Stimulated activated memory B cell treated with anti-CD40 and anti-IgM and Interleukin-4, amounts not matched to agents 10 μg/mL and 1 μg/mL and 100 μg/mL, for 72 hours (primary cell): Measurements from ENCODE around the gene KCNK2.

Experiments used
- ATAC-seq: fragments of 150-1000 bp; cut with Tn5 transposase; 2 replicates; pipeline ENCODE4 v1.10.0; 2021
- H3K27ac Mint-ChIP-seq: one replicate; pipeline ENCODE4 v1.8.0; 2022; ENCODE audit warnings: mild to moderate bottlenecking, mixed read lengths
- H3K27me3 Mint-ChIP-seq: one replicate; pipeline ENCODE4 v1.8.0; 2022; ENCODE audit warnings: mixed read lengths
- H3K36me3 Mint-ChIP-seq: one replicate; pipeline ENCODE4 v1.8.0; 2022; ENCODE audit warnings: mixed read lengths
- H3K4me1 Mint-ChIP-seq: one replicate; pipeline ENCODE4 v1.8.0; 2022; ENCODE audit warnings: mixed read lengths
- H3K4me3 Mint-ChIP-seq: one replicate; pipeline ENCODE4 v1.8.0; 2022; ENCODE audit warnings: mild to moderate bottlenecking, moderate library complexity, mixed read lengths
- H3K9me3 Mint-ChIP-seq: one replicate; pipeline ENCODE4 v1.8.0; 2022; ENCODE audit warnings: mixed read lengths

KCNK2 gene

DNA sequence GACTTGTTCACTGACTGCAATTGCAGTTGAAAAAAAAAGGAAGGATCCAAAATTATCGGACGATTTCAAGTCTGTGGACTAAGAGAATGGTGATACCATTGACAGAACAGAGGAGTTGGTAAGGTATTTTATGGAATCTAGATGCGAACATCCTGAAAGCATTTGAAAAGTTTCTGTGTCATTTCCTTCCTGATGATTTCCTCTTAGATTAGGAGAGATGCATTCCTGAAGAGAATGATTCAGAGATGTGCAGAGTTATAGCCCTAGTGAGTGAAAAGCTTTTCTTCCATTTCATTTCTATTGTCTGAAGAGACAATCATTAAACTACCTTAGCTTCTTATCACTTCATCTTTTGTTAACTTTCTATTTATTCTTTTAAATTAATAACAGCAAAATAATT, 200.0 kb downstream of the KCNK2 start:
- H3K4me1 Mint-ChIP-seq, result no peaks in the 10 kb centered on the region
- no peak for ATAC-seq
- no peak overlapping the region for H3K4me3 Mint-ChIP-seq
- H3K36me3 Mint-ChIP-seq, result no peaks in the 10 kb centered on the region
- H3K27me3 Mint-ChIP-seq, result no peaks in the 10 kb centered on the region
- H3K9me3 Mint-ChIP-seq, result peaks cover 3% of the 10 kb centered on the region
- H3K27ac Mint-ChIP-seq, result no peak overlapping the region

DNA sequence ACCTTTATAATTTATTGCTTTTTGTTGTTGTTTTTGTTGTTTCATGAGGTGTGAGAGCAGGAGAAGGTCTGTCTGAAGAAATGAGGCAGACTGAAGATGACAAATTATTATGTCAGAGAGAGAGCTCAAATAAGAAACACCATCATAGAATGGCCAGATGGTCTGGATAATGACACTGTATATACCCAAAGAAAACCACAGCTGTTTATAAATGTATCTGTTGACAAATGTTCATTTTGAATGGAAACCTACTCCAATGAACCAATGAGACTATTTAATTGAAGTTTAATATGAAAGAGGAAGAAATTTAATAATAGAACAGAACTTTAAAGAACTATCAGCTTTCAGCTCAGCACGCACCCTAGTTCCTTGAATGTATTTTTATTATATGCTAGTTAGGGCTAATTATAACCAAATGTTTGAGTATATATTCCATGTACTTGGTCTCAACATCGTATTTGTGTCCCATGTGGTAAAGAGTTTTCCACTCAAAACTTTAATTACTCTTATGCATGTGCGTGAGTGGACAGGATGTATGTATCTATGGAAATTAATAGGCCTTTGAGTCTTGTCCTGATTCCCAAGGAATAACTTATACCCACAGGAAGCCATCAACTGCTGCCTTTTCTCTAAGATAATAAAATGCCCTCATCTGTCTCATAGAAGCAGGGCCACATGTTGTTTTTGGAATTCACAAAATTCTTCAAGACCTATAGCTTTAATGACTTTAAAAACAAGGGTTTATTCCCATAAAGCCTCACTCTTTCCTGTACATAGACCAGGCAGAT, 202.7 kb downstream of the KCNK2 start:
- no peak for ATAC-seq
- Mint-ChIP-seq H3K9me3 (peaks cover 4% of the 10 kb centered on the region), H3K27ac (no peak overlapping the region), H3K36me3 (no peaks in the 10 kb centered on the region), H3K4me1 (no peaks in the 10 kb centered on the region), H3K4me3 (no peak overlapping the region), H3K27me3 (no peaks in the 10 kb centered on the region)
